PC-9 (cell line): ENCODE results near the gene MAMLD1.

ENCODE experiments used
- EZH2 ChIP-seq: fragments of 200-600 bp; sonication (generic); IDR thresholded peaks from 2 replicates; pipeline ENCODE4 v1.8.0; 2017; ENCODE audit warnings: antibody characterized with exemption, low read depth
- TF ChIP-seq, protein P1 (sequence below): fragments of 200-600 bp; sonication (generic); conservative IDR thresholded peaks from 2 replicates; pipeline ENCODE4 v1.6.1; 2017; ENCODE audit warnings: mixed run types, antibody characterized with exemption, mild to moderate bottlenecking, moderate library complexity

DNA sequence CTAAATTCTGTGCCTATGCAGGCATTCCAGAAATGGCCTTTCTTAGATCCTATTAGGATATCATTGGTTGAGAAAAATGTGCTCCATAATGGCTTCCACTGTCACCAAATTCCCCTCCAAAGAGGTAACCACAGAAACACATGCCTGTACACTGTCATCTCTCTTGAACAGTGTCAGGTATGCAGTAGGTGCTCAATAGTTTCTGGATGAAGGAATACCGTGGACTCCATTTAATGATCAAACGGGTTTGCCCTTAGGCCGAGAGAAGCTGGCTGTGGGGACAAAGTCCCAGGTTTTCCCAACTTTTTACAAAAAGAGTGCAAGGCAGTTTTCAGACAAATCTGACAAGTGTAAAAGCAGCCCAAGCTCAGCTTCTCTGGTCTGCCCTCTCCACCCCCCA is 188.8 kb downstream of the MAMLD1 start:
- TF ChIP-seq, protein P1, sequence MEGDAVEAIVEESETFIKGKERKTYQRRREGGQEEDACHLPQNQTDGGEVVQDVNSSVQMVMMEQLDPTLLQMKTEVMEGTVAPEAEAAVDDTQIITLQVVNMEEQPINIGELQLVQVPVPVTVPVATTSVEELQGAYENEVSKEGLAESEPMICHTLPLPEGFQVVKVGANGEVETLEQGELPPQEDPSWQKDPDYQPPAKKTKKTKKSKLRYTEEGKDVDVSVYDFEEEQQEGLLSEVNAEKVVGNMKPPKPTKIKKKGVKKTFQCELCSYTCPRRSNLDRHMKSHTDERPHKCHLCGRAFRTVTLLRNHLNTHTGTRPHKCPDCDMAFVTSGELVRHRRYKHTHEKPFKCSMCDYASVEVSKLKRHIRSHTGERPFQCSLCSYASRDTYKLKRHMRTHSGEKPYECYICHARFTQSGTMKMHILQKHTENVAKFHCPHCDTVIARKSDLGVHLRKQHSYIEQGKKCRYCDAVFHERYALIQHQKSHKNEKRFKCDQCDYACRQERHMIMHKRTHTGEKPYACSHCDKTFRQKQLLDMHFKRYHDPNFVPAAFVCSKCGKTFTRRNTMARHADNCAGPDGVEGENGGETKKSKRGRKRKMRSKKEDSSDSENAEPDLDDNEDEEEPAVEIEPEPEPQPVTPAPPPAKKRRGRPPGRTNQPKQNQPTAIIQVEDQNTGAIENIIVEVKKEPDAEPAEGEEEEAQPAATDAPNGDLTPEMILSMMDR = no peak
- no peak for TF ChIP-seq EZH2
